Gastroesophageal sphincter (tissue), 3 donors: ENCODE results near the gene PALB2.

Source experiments
- CTCF ChIP-seq, 4 experiments: fragments of 200-600 bp in 2 of 4; fragments of 450-650 bp in 2 of 4; sonication (generic) in 1 of 4; IDR thresholded peaks; one replicate each; pipeline ENCODE4 v1.5.1; 2017 to 2019; ENCODE audit warnings: antibody characterized with exemption in 4 of 4, mild to moderate bottlenecking in 2 of 4, moderate library complexity in 2 of 4
- POLR2A ChIP-seq, 2 donors: fragments of 450-650 bp; IDR thresholded peaks; one replicate each; pipeline ENCODE4 v1.6.1; 2017; ENCODE audit warnings: antibody characterized with exemption in 2 of 2, mild to moderate bottlenecking in 2 of 2, moderate library complexity in 1 of 2

GRCh38 chr16:23579371-23579770 is 61.7 kb downstream of the PALB2 start:
- no peak for TF ChIP-seq CTCF (IDR thresholded peaks at IDR 0.05)
- no peak for TF ChIP-seq POLR2A (IDR thresholded peaks at IDR 0.05)
